T-cell (primary cell): ENCODE results near the gene TMEM184B. TPM values are rescaled to one million over a fixed set of nuclear protein-coding genes. Genes with fewer than 3 reads are reported as not detected.

Experiments used
- ATAC-seq, 4 experiments: fragments of 200-7000 bp in 3 of 4; fragments of 150-1000 bp in 1 of 4; cut with Tn5 transposase; replicated peaks in 1 of 4; 1 replicate in 3 of 4; 2 replicates in 1 of 4; pipeline ENCODE4 v1.10.0; 2021; ENCODE audit warnings: moderate library complexity in 3 of 4, mild to moderate bottlenecking in 2 of 4, moderate number of reproducible peaks in 1 of 4
- CTCF ChIA-PET, 2 donors: fragments of 300-600 bp; sonication (Branson Sonifier 250); formaldehyde crosslinking; loops; one replicate each; lab custom pipeline; 2022; ENCODE audit warnings: antibody characterized with exemption in 2 of 2; lab: Charles Lee
- POLR2A ChIA-PET, 2 donors: fragments of 300-600 bp; sonication (Branson Sonifier 250); formaldehyde crosslinking; loops; one replicate each; lab custom pipeline; 2022; ENCODE audit warnings: antibody characterized with exemption in 2 of 2; lab: Charles Lee
- DNase-seq, 35 experiments: peaks; one replicate each; pipeline versions ENCODE4 v3.0.0 to v3.0.0-alpha.2; 2013 to 2023
- H3K27ac ChIP-seq: one replicate; pipeline ENCODE4 v1.5.1; 2013; ENCODE audit warnings: low read length
- H3K27me3 ChIP-seq, 2 experiments: replicated peaks in 1 of 2; 1 replicate in 1 of 2; 2 replicates in 1 of 2; pipeline versions ENCODE4 v1.6.1 to v1.7.0; 2013; ENCODE audit warnings: low read length in 1 of 2, mixed read lengths in 1 of 2; ENCODE audit not compliant: control insufficient read depth in 2 of 2, insufficient read depth in 2 of 2; ENCODE audit errors: extremely low read depth in 1 of 2
- H3K36me3 ChIP-seq, 2 donors: 1 replicate in 1 of 2; 2 replicates in 1 of 2; pipeline versions ENCODE4 v1.6.1 to v1.7.0; 2013; ENCODE audit warnings: low read length in 1 of 2; ENCODE audit not compliant: control insufficient read depth in 2 of 2, insufficient read depth in 1 of 2; ENCODE audit errors: extremely low read depth in 1 of 2
- H3K4me1 ChIP-seq, 2 experiments: 1 replicate in 1 of 2; 2 replicates in 1 of 2; pipeline versions ENCODE4 v1.6.1 to v1.7.0; 2013; ENCODE audit warnings: low read length in 2 of 2, mixed read lengths in 1 of 2; ENCODE audit not compliant: insufficient read depth in 2 of 2, control insufficient read depth in 1 of 2; ENCODE audit errors: extremely low read depth in 1 of 2
- H3K4me3 ChIP-seq, 2 donors: 1 replicate in 1 of 2; 2 replicates in 1 of 2; pipeline versions ENCODE4 v1.5.1 to v1.7.0; 2013; ENCODE audit warnings: mild to moderate bottlenecking in 2 of 2, low read length in 1 of 2, moderate library complexity in 1 of 2; ENCODE audit not compliant: control insufficient read depth in 1 of 2; ENCODE audit errors: extremely low read depth in 1 of 2
- H3K9me3 ChIP-seq: 2 replicates; pipeline ENCODE4 v1.7.0; 2013
- H3K27ac Mint-ChIP-seq, 2 donors: one replicate each; pipeline ENCODE4 v1.8.0; 2020 to 2021; ENCODE audit warnings: mild to moderate bottlenecking in 2 of 2, mixed read lengths in 2 of 2
- H3K27me3 Mint-ChIP-seq, 2 donors: one replicate each; pipeline ENCODE4 v1.8.0; 2021 to 2022; ENCODE audit warnings: mixed read lengths in 2 of 2
- H3K36me3 Mint-ChIP-seq: one replicate; pipeline ENCODE4 v1.8.0; 2021; ENCODE audit warnings: mixed read lengths
- H3K4me1 Mint-ChIP-seq, 3 donors: one replicate each; pipeline ENCODE4 v1.8.0; 2020 to 2022; ENCODE audit warnings: mixed read lengths in 3 of 3, mild to moderate bottlenecking in 1 of 3
- H3K4me3 Mint-ChIP-seq, 3 donors: one replicate each; pipeline ENCODE4 v1.8.0; 2020 to 2022; ENCODE audit warnings: mild to moderate bottlenecking in 3 of 3, mixed read lengths in 3 of 3, moderate library complexity in 3 of 3
- H3K9me3 Mint-ChIP-seq, 3 donors: one replicate each; pipeline ENCODE4 v1.8.0; 2020 to 2022; ENCODE audit warnings: mixed read lengths in 3 of 3
- WGBS: methylation state at CpG from one replicate; pipeline ENCODE4 v1.1.5; 2013; ENCODE audit warnings: missing lambda C conversion rate; ENCODE audit not compliant: insufficient coverage; 5-methylcytosine and 5-hydroxymethylcytosine counted together
- total RNA-seq, 35 experiments: library from RNA in 6 of 35; stranded (reverse) in 6 of 35; fragments of 120-200 nt in 1 of 35; gene quantifications; one replicate each; pipeline versions ENCODE4 v1.2.1 to v1.2.4 and lab custom pipeline; 2013 to 2026

TMEM184B gene
- total RNA-seq, 5 donors from 2014 or later (not counting 1 experiment from before 2014, with no cell fraction given) = 30.8 to 41.3 (median 35.8) TPM

DNA sequence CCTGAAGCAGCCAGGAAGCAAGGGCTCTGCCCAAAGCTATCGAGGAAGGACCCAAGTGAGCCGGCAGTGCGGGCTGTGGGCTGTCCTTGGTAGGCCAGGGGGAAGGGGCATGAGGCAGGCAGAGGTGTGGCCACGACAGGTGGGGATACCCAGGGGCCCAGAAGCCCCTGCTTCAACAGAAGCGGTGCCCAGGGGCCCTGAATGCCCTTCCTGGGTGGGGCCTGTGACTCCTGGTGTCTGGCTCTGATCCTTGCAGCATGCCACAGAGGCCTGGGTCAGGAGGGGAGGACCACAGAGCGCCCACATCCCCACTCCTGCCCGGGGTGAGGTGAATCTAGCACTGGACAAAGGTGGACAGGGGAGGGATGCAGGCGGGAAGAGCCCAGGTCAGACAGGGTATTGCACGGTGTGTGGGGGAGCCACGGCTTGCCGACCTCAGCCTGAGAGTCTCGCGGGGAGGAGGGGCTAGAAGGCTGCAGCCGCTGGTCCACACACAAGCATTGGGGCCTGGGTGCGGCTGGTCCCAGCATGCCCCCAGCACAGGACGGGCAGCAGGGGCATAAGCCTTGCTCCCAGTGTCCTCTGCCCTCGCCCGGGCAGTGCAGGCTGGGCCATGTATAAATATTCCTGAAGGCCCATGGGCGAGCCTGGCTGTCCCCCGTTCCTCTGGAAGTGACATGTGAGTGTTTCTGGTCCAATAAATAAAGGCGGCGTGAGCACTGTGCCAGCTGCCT, 52.0 kb downstream of the TMEM184B start:
- H3K27ac Mint-ChIP-seq = peak overlapping the region in 1 of 2 donors; percentile 28
- no peaks in the 10 kb centered on the region for H3K27me3 Mint-ChIP-seq
- H3K9me3 Mint-ChIP-seq = no peaks in the 10 kb centered on the region
- peaks cover 6 to 23% (median 18%) of the 10 kb centered on the region in 3 donors for H3K4me1 Mint-ChIP-seq
- no peak overlapping the region for H3K4me3 Mint-ChIP-seq
- POLR2A ChIA-PET = no interaction called here
- Histone ChIP-seq H3K27ac (no peak overlapping the region), H3K27me3 (no peaks in the 10 kb centered on the region), H3K9me3 (no peaks in the 10 kb centered on the region), H3K36me3 (peaks cover 9 to 16% of the 10 kb centered on the region in 2 donors), H3K4me1 (peaks cover 0 to 32% of the 10 kb centered on the region in 2 experiments), H3K4me3 (no peak overlapping the region)
- ATAC-seq (peak in 2 of 4 experiments; percentile 6 to 8), DNase-seq (no peak)
- 86% methylated on average over 19 of the region's 22 CpGs for WGBS
- peaks cover 13% of the 10 kb centered on the region for H3K36me3 Mint-ChIP-seq
- CTCF ChIA-PET = no interaction called here

GRCh38 chr22:38220163-38220562, 52.6 kb downstream of the TMEM184B start:
- H3K27ac ChIP-seq = no peak overlapping the region
- DNase-seq (no peak), ATAC-seq (no peak)
- Mint-ChIP-seq H3K9me3 (no peaks in the 10 kb centered on the region), H3K27me3 (no peaks in the 10 kb centered on the region), H3K36me3 (peaks cover 9% of the 10 kb centered on the region), H3K4me1 (peaks cover 10 to 24% (median 18%) of the 10 kb centered on the region in 3 donors), H3K27ac (peak overlapping the region in 1 of 2 donors; percentile 48), H3K4me3 (no peak overlapping the region)
- peaks cover 0 to 32% of the 10 kb centered on the region in 2 experiments for H3K4me1 ChIP-seq
- no peaks in the 10 kb centered on the region for H3K27me3 ChIP-seq
- H3K4me3 ChIP-seq = no peak overlapping the region
- peaks cover 6 to 11% of the 10 kb centered on the region in 2 donors for H3K36me3 ChIP-seq
- ChIA-PET CTCF (no interaction called here), POLR2A (no interaction called here)
- WGBS = 91% methylated on average over 5 of the region's 8 CpGs
- H3K9me3 ChIP-seq = no peaks in the 10 kb centered on the region

- H3K27me3 Mint-ChIP-seq = no peaks in the 10 kb centered on the region
- peaks cover 8% of the 10 kb centered on the region for H3K36me3 Mint-ChIP-seq
- Histone ChIP-seq H3K27me3 (no peaks in the 10 kb centered on the region), H3K9me3 (no peaks in the 10 kb centered on the region), H3K4me3 (no peak overlapping the region), H3K27ac (no peak overlapping the region), H3K4me1 (peaks cover 0 to 35% of the 10 kb centered on the region in 2 experiments), H3K36me3 (peaks cover 3 to 6% of the 10 kb centered on the region in 2 donors)
- CTCF ChIA-PET = no interaction called here
- POLR2A ChIA-PET = no interaction called here
- peak overlapping the region; percentile 48 to 80 for H3K27ac Mint-ChIP-seq
- H3K4me1 Mint-ChIP-seq = peaks cover 15 to 27% (median 22%) of the 10 kb centered on the region in 3 donors
- H3K4me3 Mint-ChIP-seq = peak overlapping the region in 1 of 3 donors; percentile 31
- no peaks in the 10 kb centered on the region for H3K9me3 Mint-ChIP-seq
- no peak for DNase-seq
- ATAC-seq = no peak
- 96% methylated on average over 6 of the region's 10 CpGs for WGBS
These were observed 53.2 kb downstream of the TMEM184B start for GRCh38 chr22:38219632-38220031.

GRCh38 chr22:38218661-38219622, 53.9 kb downstream of the TMEM184B start:
- ATAC-seq (peak in 1 of 4 experiments; percentile 16), DNase-seq (peak in 22 of 35 experiments; percentile 9 to 71 (median 30))
- 52% methylated on average over 12 of the region's 25 CpGs for WGBS
- H3K36me3 ChIP-seq = peaks cover 3 to 4% of the 10 kb centered on the region in 2 donors
- H3K4me3 ChIP-seq = no peak overlapping the region
- Mint-ChIP-seq H3K27ac (peak overlapping the region; percentile 79 to 83), H3K9me3 (no peaks in the 10 kb centered on the region), H3K27me3 (no peaks in the 10 kb centered on the region), H3K36me3 (peaks cover 8% of the 10 kb centered on the region), H3K4me1 (peaks cover 15 to 31% (median 27%) of the 10 kb centered on the region in 3 donors), H3K4me3 (peak overlapping the region in 1 of 3 donors; percentile 31)
- CTCF ChIA-PET = interaction anchor here (0.6 kb wide), 2 partner anchors 107 to 1825 kb away, joined by 3 to 4 read pairs; no protein-coding TSS in a partner anchor
- no peaks in the 10 kb centered on the region for H3K27me3 ChIP-seq
- POLR2A ChIA-PET = interaction anchor here (0.6 kb wide), 2 partner anchors 13 to 237 kb away, joined by 3 to 4 read pairs; no protein-coding TSS in a partner anchor
- H3K9me3 ChIP-seq = no peaks in the 10 kb centered on the region
- H3K4me1 ChIP-seq = peaks cover 1 to 41% of the 10 kb centered on the region in 2 experiments
- H3K27ac ChIP-seq = peak overlapping the region; percentile 74

GRCh38 chr22:38215156-38216038, 57.4 kb downstream of the TMEM184B start:
- Histone ChIP-seq H3K9me3 (no peaks in the 10 kb centered on the region), H3K4me1 (peaks cover 2 to 44% of the 10 kb centered on the region in 2 experiments), H3K4me3 (no peak overlapping the region), H3K27me3 (no peaks in the 10 kb centered on the region), H3K36me3 (no peaks in the 10 kb centered on the region), H3K27ac (no peak overlapping the region)
- ATAC-seq (no peak), DNase-seq (no peak)
- Mint-ChIP-seq H3K36me3 (no peaks in the 10 kb centered on the region), H3K27ac (peak overlapping the region; percentile 36 to 48), H3K27me3 (no peaks in the 10 kb centered on the region), H3K4me3 (peak overlapping the region in 2 of 3 donors; percentile 34 to 58), H3K4me1 (peaks cover 28 to 40% (median 35%) of the 10 kb centered on the region in 3 donors), H3K9me3 (no peaks in the 10 kb centered on the region)
- 97% methylated on average over 5 of the region's 11 CpGs for WGBS
- POLR2A ChIA-PET = interaction anchor here in 1 of 2 donors (1.3 kb wide), 1 partner anchor 14 kb away, joined by 4 read pairs; the partner anchor contains the start of gene MAFF
- CTCF ChIA-PET = interaction anchor here in 1 of 2 donors (0.6 kb wide), 1 partner anchor 35 kb away, joined by 3 read pairs; no protein-coding TSS in a partner anchor
